Ishikawa (cell line): ENCODE data around the gene CPA4.

Experiments used
- CEBPB ChIP-seq: IDR thresholded peaks from 2 replicates; pipeline ENCODE4 v1.6.1; 2012
- CREB1 ChIP-seq: IDR thresholded peaks from 2 replicates; pipeline ENCODE4 v1.6.1; 2012; ENCODE audit warnings: low read depth
- EGR1 ChIP-seq: IDR thresholded peaks from 2 replicates; pipeline ENCODE4 v1.6.1; 2012
- EP300 ChIP-seq: IDR thresholded peaks from 2 replicates; pipeline ENCODE4 v1.6.1; 2012; ENCODE audit warnings: borderline replicate concordance
- FOXM1 ChIP-seq: IDR thresholded peaks from 2 replicates; pipeline ENCODE4 v1.6.1; 2012; ENCODE audit warnings: low read depth, borderline replicate concordance
- MAX ChIP-seq: IDR thresholded peaks from 2 replicates; pipeline ENCODE4 v1.6.1; 2012
- NFIC ChIP-seq: IDR thresholded peaks from 2 replicates; pipeline ENCODE4 v1.6.1; 2012
- RAD21 ChIP-seq: IDR thresholded peaks from 2 replicates; pipeline ENCODE4 v1.6.1; 2012; ENCODE audit warnings: low read depth
- REST ChIP-seq: IDR thresholded peaks from 2 replicates; pipeline ENCODE4 v1.6.1; 2012; ENCODE audit warnings: low read depth, mild to moderate bottlenecking
- TAF1 ChIP-seq: IDR thresholded peaks from 2 replicates; pipeline ENCODE4 v1.6.1; 2012; ENCODE audit warnings: low read depth, mild to moderate bottlenecking
- TCF12 ChIP-seq: IDR thresholded peaks from 2 replicates; pipeline ENCODE4 v1.6.1; 2012; ENCODE audit warnings: low read depth
- TEAD4 ChIP-seq: IDR thresholded peaks from 2 replicates; pipeline ENCODE4 v1.6.1; 2012
- USF1 ChIP-seq: IDR thresholded peaks from 2 replicates; pipeline ENCODE4 v1.6.1; 2012
- YY1 ChIP-seq: IDR thresholded peaks from 2 replicates; pipeline ENCODE4 v1.6.1; 2012; ENCODE audit warnings: low read depth
- ZBTB7A ChIP-seq: IDR thresholded peaks from 2 replicates; pipeline ENCODE4 v1.6.1; 2012; ENCODE audit warnings: low read depth

Gene CPA4

GRCh38 chr7:130360518-130360917, 67.6 kb downstream of the CPA4 start:
- no peak for TF ChIP-seq CEBPB
- no peak for TF ChIP-seq RAD21
- TF ChIP-seq ZBTB7A = no peak
- TF ChIP-seq EGR1 = no peak
- no peak for TF ChIP-seq TAF1
- TF ChIP-seq CREB1 = no peak
- TF ChIP-seq MAX = no peak
- no peak for TF ChIP-seq USF1
- no peak for TF ChIP-seq EP300
- no peak for TF ChIP-seq FOXM1
- no peak for TF ChIP-seq NFIC
- no peak for TF ChIP-seq REST
- TF ChIP-seq TEAD4 = no peak
- TF ChIP-seq YY1 = no peak
- TF ChIP-seq TCF12 = no peak

GRCh38 chr7:130361681-130362080, 68.7 kb downstream of the CPA4 start:
- no peak for TF ChIP-seq EGR1
- no peak for TF ChIP-seq CREB1
- no peak for TF ChIP-seq YY1
- TF ChIP-seq ZBTB7A = no peak
- TF ChIP-seq MAX = no peak
- no peak for TF ChIP-seq EP300
- TF ChIP-seq TCF12 = no peak
- no peak for TF ChIP-seq FOXM1
- no peak for TF ChIP-seq RAD21
- no peak for TF ChIP-seq TAF1
- TF ChIP-seq NFIC = no peak
- TF ChIP-seq REST = no peak
- TF ChIP-seq CEBPB = no peak
- TF ChIP-seq TEAD4 = no peak
- TF ChIP-seq USF1 = no peak

GRCh38 chr7:130362251-130362816, 69.4 kb downstream of the CPA4 start:
- no peak for TF ChIP-seq RAD21
- TF ChIP-seq CEBPB = no peak
- TF ChIP-seq REST = no peak
- no peak for TF ChIP-seq MAX
- TF ChIP-seq TEAD4 = no peak
- no peak for TF ChIP-seq YY1
- no peak for TF ChIP-seq NFIC
- TF ChIP-seq TCF12 = no peak
- TF ChIP-seq EGR1 = no peak
- TF ChIP-seq ZBTB7A = no peak
- no peak for TF ChIP-seq USF1
- TF ChIP-seq EP300 = no peak
- TF ChIP-seq TAF1 = no peak
- no peak for TF ChIP-seq FOXM1
- TF ChIP-seq CREB1 = no peak
